Measurements from ENCODE around the gene ABCD1.

ABCD1 gene

DNA sequence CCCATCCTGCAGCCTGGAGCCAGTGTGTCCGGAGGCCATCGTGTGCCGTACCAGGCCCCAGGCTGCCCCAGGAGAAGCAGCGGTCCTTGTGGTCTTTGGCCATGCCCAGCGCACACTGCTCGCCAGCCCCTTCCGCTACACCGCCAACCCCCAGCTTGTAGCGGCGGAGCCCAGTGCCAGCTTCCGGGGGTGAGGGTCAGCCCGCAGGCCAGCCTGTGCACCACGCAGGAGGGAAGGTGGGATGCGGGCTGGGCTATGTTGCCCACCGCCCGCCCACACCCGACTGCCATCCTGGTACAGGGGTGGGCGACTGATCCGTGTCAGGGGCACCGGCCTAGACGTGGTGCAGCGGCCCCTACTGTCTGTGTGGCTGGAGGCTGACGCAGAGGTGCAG, 48.6 kb downstream of the ABCD1 start:
- no peak overlapping the region for H3K27ac ChIP-seq
- DNase-seq (ENCODE audit: low spot score), result peak; percentile 65

GRCh38 chrX:153773741-153774575, 49.3 kb downstream of the ABCD1 start:
- no peak overlapping the region for H3K4me3 ChIP-seq
- DNase-seq (ENCODE audit: low spot score), result peak; percentile 62
- TF ChIP-seq CTCF (IDR thresholded peaks at IDR 0.05), result no peak
- H3K27ac ChIP-seq, result no peak overlapping the region

More for the DNA sequence above, 48.6 kb downstream of the ABCD1 start:
- no peak overlapping the region for H3K4me3 ChIP-seq
- no peak for TF ChIP-seq CTCF (IDR thresholded peaks at IDR 0.05)

DNA sequence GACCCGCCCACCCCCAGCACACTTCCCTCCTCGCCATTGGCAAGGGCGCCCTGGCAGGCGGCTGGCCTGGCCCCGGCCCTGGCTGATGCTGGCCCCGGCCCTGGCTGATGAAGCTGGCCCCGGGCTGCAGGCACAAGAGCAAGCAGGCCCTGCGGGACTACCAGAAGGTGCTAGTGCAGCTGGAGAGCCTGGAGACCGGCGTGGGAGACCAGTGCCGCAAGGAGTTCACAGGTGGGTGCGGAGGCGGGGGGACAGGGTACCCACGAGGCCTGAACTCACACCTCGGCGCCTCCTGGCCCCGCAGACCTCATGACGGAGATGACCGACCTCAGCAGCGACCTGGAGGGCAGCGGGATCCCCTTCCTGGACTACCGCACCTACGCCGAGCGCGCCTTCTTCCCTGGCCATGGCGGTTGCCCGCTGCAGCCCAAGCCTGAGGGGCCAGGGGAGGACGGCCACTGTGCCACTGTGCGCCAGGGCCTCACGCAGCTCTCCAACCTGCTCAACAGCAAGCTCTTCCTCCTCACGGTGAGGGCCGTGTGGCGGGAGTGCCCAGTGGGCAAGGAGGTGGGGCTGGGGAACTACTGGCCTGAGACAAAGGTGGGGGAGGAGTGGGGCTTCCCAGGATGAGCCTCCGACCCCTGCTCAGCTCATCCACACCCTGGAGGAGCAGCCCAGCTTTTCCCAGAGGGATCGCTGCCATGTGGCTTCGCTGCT, 50.1 kb downstream of the ABCD1 start:
- peak; percentile 50 for DNase-seq (ENCODE audit: low spot score)
- Histone ChIP-seq H3K27ac (no peak overlapping the region), H3K4me3 (no peak overlapping the region)
- TF ChIP-seq CTCF (IDR thresholded peaks at IDR 0.05), result no peak

GRCh38 chrX:153775293-153776119, 50.9 kb downstream of the ABCD1 start:
- DNase-seq (ENCODE audit: low spot score), result peak; percentile 64
- TF ChIP-seq CTCF (IDR thresholded peaks at IDR 0.05), result no peak

DNA sequence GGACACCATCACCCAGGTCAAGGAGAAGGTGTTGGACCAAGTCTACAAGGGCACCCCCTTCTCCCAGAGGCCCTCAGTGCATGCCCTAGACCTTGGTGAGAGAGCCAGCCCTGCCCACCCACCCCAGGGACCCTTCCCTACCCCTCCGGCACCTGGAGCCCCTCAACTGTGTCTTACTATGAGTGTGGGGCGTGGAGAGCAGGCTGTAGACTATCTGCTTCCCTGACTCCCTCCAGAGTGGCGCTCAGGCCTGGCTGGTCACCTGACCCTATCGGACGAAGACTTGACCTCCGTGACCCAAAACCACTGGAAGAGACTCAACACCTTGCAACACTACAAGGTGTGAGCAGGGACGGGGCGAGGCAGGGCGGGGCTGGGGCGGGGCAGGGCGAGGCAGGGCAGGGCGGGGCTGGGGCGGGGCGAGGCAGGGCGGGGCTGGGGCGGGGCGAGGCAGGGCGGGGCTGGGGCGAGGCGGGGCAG, 51.5 kb downstream of the ABCD1 start:
- TF ChIP-seq CTCF (IDR thresholded peaks at IDR 0.05), result no peak
- no peak overlapping the region for H3K4me3 ChIP-seq

More at GRCh38 chrX:153775293-153776119, 50.9 kb downstream of the ABCD1 start:
- Histone ChIP-seq H3K4me3 (no peak overlapping the region), H3K27ac (no peak overlapping the region)

DNA sequence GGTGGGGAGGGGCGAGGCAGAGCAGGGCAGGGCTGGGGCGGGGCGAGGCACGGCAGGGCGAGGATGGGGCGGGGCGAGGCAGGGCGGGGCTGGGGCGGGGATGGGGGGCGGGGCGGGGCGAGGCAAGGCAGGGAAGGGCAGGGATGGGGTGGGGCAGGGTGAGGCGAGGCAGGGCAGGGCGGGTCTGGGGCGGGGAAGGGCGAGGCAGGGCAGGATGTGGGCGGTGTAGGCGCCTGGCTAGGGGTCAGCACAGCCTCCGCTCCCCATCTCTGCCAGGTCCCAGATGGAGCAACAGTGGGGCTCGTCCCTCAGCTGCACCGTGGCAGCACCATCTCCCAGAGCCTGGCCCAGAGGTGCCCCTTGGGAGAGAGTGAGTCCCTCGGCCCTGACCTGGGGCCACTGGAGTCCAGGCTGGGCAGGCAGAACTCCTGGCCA, 52.0 kb downstream of the ABCD1 start:
- no peak overlapping the region for H3K27ac ChIP-seq
- no peak for TF ChIP-seq CTCF (IDR thresholded peaks at IDR 0.05)
- no peak for DNase-seq (ENCODE audit: low spot score)

More for the DNA sequence above, 51.5 kb downstream of the ABCD1 start:
- no peak for DNase-seq (ENCODE audit: low spot score)
- H3K27ac ChIP-seq, result no peak overlapping the region

More for the DNA sequence above, 52.0 kb downstream of the ABCD1 start:
- no peak overlapping the region for H3K4me3 ChIP-seq

Data from coronary artery (tissue), 2 donors.